ENCODE results near the gene PROCA1. TPM values are rescaled to one million over a fixed set of nuclear protein-coding genes. Genes with fewer than 3 reads are reported as not detected.

PROCA1 gene
- total RNA-seq, 2 experiments from 2014 or later, result 4.0 to 4.5 TPM

- CTCF ChIA-PET, result no interaction called here
- intact Hi-C loops (cut with DNase I, micrococcal nuclease), result no loop called here
- H3K4me1 Mint-ChIP-seq, result peaks cover 29% of the 10 kb centered on the region
Measured at GRCh38 chr17:28717578-28718332, 6.1 kb upstream of the PROCA1 start, which contains the start of gene RAB34. Gene RAB34, minus strand, starts transcription at chr17:28717868. Its CDS starts 602 bp downstream, at chr17:28717266.

GRCh38 chr17:28716740-28717577 lies 5.3 kb upstream of the PROCA1 start:
- peaks cover 19% of the 10 kb centered on the region for H3K27me3 Mint-ChIP-seq
- no peak overlapping the region for H3K27ac Mint-ChIP-seq

More at GRCh38 chr17:28717578-28718332, 6.1 kb upstream of the PROCA1 start, which contains the start of gene RAB34:
- POLR2A ChIA-PET, result no interaction called here
- peaks cover 31% of the 10 kb centered on the region for H3K36me3 Mint-ChIP-seq (ENCODE audit: low read depth)
- ATAC-seq (no peak), DNase-seq (peak; percentile 47)
- peak within 1 kb of the TSS; percentile 70 for H3K27ac Mint-ChIP-seq
- H3K9me3 Mint-ChIP-seq (ENCODE audit: low read depth), result no peaks in the 10 kb centered on the region
- H3K4me3 Mint-ChIP-seq, result peak within 1 kb of the TSS; percentile 99
- peaks cover 17% of the 10 kb centered on the region for H3K27me3 Mint-ChIP-seq

GRCh38 chr17:28715217-28715616 lies 3.5 kb upstream of the PROCA1 start:
- Mint-ChIP-seq H3K27me3 (peaks cover 19% of the 10 kb centered on the region), H3K9me3 (ENCODE audit: low read depth) (no peaks in the 10 kb centered on the region), H3K27ac (no peak overlapping the region), H3K4me3 (no peak overlapping the region), H3K36me3 (ENCODE audit: low read depth) (peaks cover 5% of the 10 kb centered on the region), H3K4me1 (peaks cover 31% of the 10 kb centered on the region)
- intact Hi-C loops (cut with DNase I, micrococcal nuclease), result no loop called here
- ATAC-seq, result no peak
- POLR2A ChIA-PET, result no interaction called here
- CTCF ChIA-PET, result interaction anchor here (0.6 to 1.6 kb wide), 4 partner anchors 10 to 422 kb away, joined by 3 to 4 read pairs (median 4); partner anchors contain the start of gene TLCD1
- DNase-seq, result no peak

More at GRCh38 chr17:28716740-28717577, 5.3 kb upstream of the PROCA1 start:
- CTCF ChIA-PET, result interaction anchor here (0.7 to 1.3 kb wide), 4 partner anchors 8 to 430 kb away, joined by 4 to 10 read pairs (median 5); no protein-coding TSS in a partner anchor
- peaks cover 23% of the 10 kb centered on the region for H3K36me3 Mint-ChIP-seq (ENCODE audit: low read depth)
- POLR2A ChIA-PET, result interaction anchor here (0.9 to 1.3 kb wide), 2 partner anchors 8 to 12 kb away, joined by 3 to 4 read pairs; partner anchors contain the start of gene NEK8
- intact Hi-C loops (cut with DNase I, micrococcal nuclease), result no loop called here
- peak overlapping the region; percentile 57 for H3K4me3 Mint-ChIP-seq
- DNase-seq (peak; percentile 29), ATAC-seq (no peak)
- H3K4me1 Mint-ChIP-seq, result peaks cover 30% of the 10 kb centered on the region
- H3K9me3 Mint-ChIP-seq (ENCODE audit: low read depth), result no peaks in the 10 kb centered on the region

GRCh38 chr17:28714281-28714680 lies 2.6 kb upstream of the PROCA1 start:
- H3K4me1 Mint-ChIP-seq, result peaks cover 29% of the 10 kb centered on the region
- DNase-seq (no peak), ATAC-seq (no peak)
- H3K9me3 Mint-ChIP-seq (ENCODE audit: low read depth), result no peaks in the 10 kb centered on the region
- ChIA-PET POLR2A (interaction anchor here (0.6 kb wide), 1 partner anchor 12 kb away, joined by 3 read pairs; no protein-coding TSS in a partner anchor), CTCF (interaction anchor here (1.6 kb wide), 1 partner anchor 12 kb away, joined by 4 read pairs; the partner anchor contains the start of gene TLCD1)
- no peak overlapping the region for H3K4me3 Mint-ChIP-seq
- peaks cover 19% of the 10 kb centered on the region for H3K27me3 Mint-ChIP-seq
- intact Hi-C loops (cut with DNase I, micrococcal nuclease), result loop anchor here (5.0 kb wide), 2 partner anchors 52 to 578 kb away; partner anchors contain the start of genes NUFIP2 (in 1 of the 2), SDF2 (in 1 of the 2) and SUPT6H (in 1 of the 2)
- H3K27ac Mint-ChIP-seq, result peak overlapping the region; percentile 24
- no peaks in the 10 kb centered on the region for H3K36me3 Mint-ChIP-seq (ENCODE audit: low read depth)

- Mint-ChIP-seq H3K27me3 (peaks cover 17% of the 10 kb centered on the region), H3K9me3 (ENCODE audit: low read depth) (no peaks in the 10 kb centered on the region), H3K36me3 (ENCODE audit: low read depth) (no peaks in the 10 kb centered on the region), H3K4me1 (peaks cover 19% of the 10 kb centered on the region), H3K27ac (no peak overlapping the region), H3K4me3 (peak overlapping the region; percentile 80)
- ChIA-PET CTCF (interaction anchor here (1.5 to 2.9 kb wide), 4 partner anchors 15 to 69 kb away, joined by 5 to 19 read pairs (median 10); partner anchors contain the start of genes BLTP2, NEK8, SDF2 and SUPT6H), POLR2A (interaction anchor here (0.5 to 1.2 kb wide), 4 partner anchors 12 to 66 kb away, joined by 3 to 9 read pairs (median 4); partner anchors contain the start of gene TLCD1)
- intact Hi-C loops (cut with DNase I, micrococcal nuclease), result loop anchor here (5.0 kb wide), 2 partner anchors 51 to 579 kb away; partner anchors contain the start of genes NUFIP2 (in 1 of the 2), SDF2 (in 1 of the 2) and SUPT6H (in 1 of the 2)
- DNase-seq (no peak), ATAC-seq (no peak)
Measured at GRCh38 chr17:28712705-28713415, 1.2 kb upstream of the PROCA1 start.

GRCh38 chr17:28712032-28712704 lies 480 bp upstream of the PROCA1 start:
- Mint-ChIP-seq H3K4me3 (peak overlapping the region; percentile 80), H3K27me3 (peaks cover 17% of the 10 kb centered on the region), H3K9me3 (ENCODE audit: low read depth) (no peaks in the 10 kb centered on the region), H3K4me1 (peaks cover 19% of the 10 kb centered on the region), H3K27ac (peak overlapping the region; percentile 91), H3K36me3 (ENCODE audit: low read depth) (no peaks in the 10 kb centered on the region)
- ChIA-PET CTCF (interaction anchor here (0.7 to 2.9 kb wide), 7 partner anchors 8 to 442 kb away, joined by 3 to 19 read pairs (median 6); partner anchors contain the start of genes BLTP2, NEK8, RPL23A and SDF2), POLR2A (interaction anchor here (0.5 to 2.5 kb wide), 5 partner anchors 8 to 67 kb away, joined by 3 to 31 read pairs (median 9); partner anchors contain the start of genes BLTP2, RPL23A and TLCD1)
- peak; percentile 83 for DNase-seq
- intact Hi-C loops (cut with DNase I, micrococcal nuclease), result loop anchor here (5.0 kb wide), 2 partner anchors 50 to 580 kb away; partner anchors contain the start of genes NUFIP2 (in 1 of the 2), SDF2 (in 1 of the 2) and SUPT6H (in 1 of the 2)
- ATAC-seq, result peak; percentile 46

GRCh38 chr17:28710861-28711722 lies 596 bp downstream of the PROCA1 start:
- H3K36me3 Mint-ChIP-seq (ENCODE audit: low read depth), result no peaks in the 10 kb centered on the region
- peaks cover 19% of the 10 kb centered on the region for H3K4me1 Mint-ChIP-seq
- H3K27me3 Mint-ChIP-seq, result peaks cover 17% of the 10 kb centered on the region
- peak overlapping the region; percentile 80 for H3K4me3 Mint-ChIP-seq
- no peaks in the 10 kb centered on the region for H3K9me3 Mint-ChIP-seq (ENCODE audit: low read depth)
- peak; percentile 90 for ATAC-seq
- H3K27ac Mint-ChIP-seq, result peak overlapping the region; percentile 91
- DNase-seq, result peak; percentile 94
- intact Hi-C loops (cut with DNase I, micrococcal nuclease), result loop anchor here (1.0 to 5.0 kb wide), 11 partner anchors 8 to 581 kb away; partner anchors contain the start of genes BLTP2 (in 2 of the 2), RPL23A (in 2 of the 2), SUPT6H (in 2 of the 2) and NUFIP2 (in 1 of the 2)
- POLR2A ChIA-PET, result interaction anchor here (0.6 to 2.5 kb wide), 11 partner anchors 9 to 238 kb away, joined by 3 to 31 read pairs (median 4); partner anchors contain the start of genes BLTP2, NEK8, PIGS and RPL23A
- CTCF ChIA-PET, result interaction anchor here (1.0 to 2.9 kb wide), 9 partner anchors 9 to 101 kb away, joined by 3 to 19 read pairs (median 4); partner anchors contain the start of genes BLTP2, NEK8, RPL23A and SDF2

- no peak for ATAC-seq
- H3K36me3 Mint-ChIP-seq (ENCODE audit: low read depth), result peaks cover 12% of the 10 kb centered on the region
- H3K4me3 Mint-ChIP-seq, result no peak overlapping the region
- no peaks in the 10 kb centered on the region for H3K9me3 Mint-ChIP-seq (ENCODE audit: low read depth)
- peaks cover 14% of the 10 kb centered on the region for H3K4me1 Mint-ChIP-seq
- CTCF ChIA-PET, result interaction anchor here (1.1 kb wide), 1 partner anchor 60 kb away, joined by 3 read pairs; no protein-coding TSS in a partner anchor
- intact Hi-C loops (cut with DNase I, micrococcal nuclease), result no loop called here
- DNase-seq, result no peak
- H3K27me3 Mint-ChIP-seq, result peaks cover under 1% of the 10 kb centered on the region
- POLR2A ChIA-PET, result interaction anchor here (1.1 kb wide), 1 partner anchor 13 kb away, joined by 3 read pairs; the partner anchor contains the start of gene RPL23A
- no peak overlapping the region for H3K27ac Mint-ChIP-seq
Measured at GRCh38 chr17:28707339-28707720, 4.4 kb downstream of the PROCA1 start.

Data from activated CD4-positive, alpha-beta T cell treated with anti-CD3 and anti-CD28 coated beads for 36 hours (primary cell).